GM21526 (cell line): ENCODE data around the gene RPS6KC1.
"Not testable (repeated sequence)": the region's sequence is repeated elsewhere in the genome, so short reads cannot be mapped to it uniquely, and the experiment has no call there.

Source experiments
- ATAC-seq: cut with Tn5 transposase; IDR thresholded peaks from one replicate; pipeline ENCODE4 v1.9.1; 2021; ENCODE audit warnings: moderate library complexity; ENCODE audit not compliant: unreplicated experiment, low FRiP score

Gene RPS6KC1

GRCh38 chr1:213266983-213267772 is 216.1 kb downstream of the RPS6KC1 start:
- ATAC-seq, result peak; percentile 77

- no peak for ATAC-seq
These were observed 217.2 kb downstream of the RPS6KC1 start for GRCh38 chr1:213268221-213268620.

GRCh38 chr1:213269829-213270228 is 218.8 kb downstream of the RPS6KC1 start:
- no peak for ATAC-seq

- no peak for ATAC-seq
These were observed 222.5 kb downstream of the RPS6KC1 start for GRCh38 chr1:213273546-213273945.

GRCh38 chr1:213274140-213274539 is 223.1 kb downstream of the RPS6KC1 start:
- ATAC-seq, result no peak

GRCh38 chr1:213275293-213275692 is 224.3 kb downstream of the RPS6KC1 start:
- ATAC-seq, result no peak

GRCh38 chr1:213276236-213276635 is 225.2 kb downstream of the RPS6KC1 start:
- no peak for ATAC-seq

GRCh38 chr1:213277036-213277435 is 226.0 kb downstream of the RPS6KC1 start:
- ATAC-seq, result no peak

GRCh38 chr1:213279410-213279809 is 228.4 kb downstream of the RPS6KC1 start:
- ATAC-seq, result no peak

- no peak for ATAC-seq
These were observed 230.7 kb downstream of the RPS6KC1 start for GRCh38 chr1:213281640-213282301.

GRCh38 chr1:213284626-213285025 is 233.6 kb downstream of the RPS6KC1 start:
- no peak for ATAC-seq

- ATAC-seq, result no peak
These were observed 235.2 kb downstream of the RPS6KC1 start for GRCh38 chr1:213286235-213286634.

- no peak for ATAC-seq
These were observed 236.9 kb downstream of the RPS6KC1 start for GRCh38 chr1:213287987-213288386.

GRCh38 chr1:213291526-213291925 is 240.5 kb downstream of the RPS6KC1 start:
- ATAC-seq, result no peak

GRCh38 chr1:213292614-213293013 is 241.6 kb downstream of the RPS6KC1 start:
- no peak for ATAC-seq

GRCh38 chr1:213295860-213296259 is 244.8 kb downstream of the RPS6KC1 start:
- no peak for ATAC-seq

- ATAC-seq, result no peak
These were observed 245.5 kb downstream of the RPS6KC1 start for GRCh38 chr1:213296558-213296957.

GRCh38 chr1:213297021-213297420 is 246.0 kb downstream of the RPS6KC1 start:
- no peak for ATAC-seq

GRCh38 chr1:213300433-213300832 is 249.4 kb downstream of the RPS6KC1 start:
- no peak for ATAC-seq

- ATAC-seq, result not testable (repeated sequence)
These were observed 250.5 kb downstream of the RPS6KC1 start for GRCh38 chr1:213301524-213301923.

- no peak for ATAC-seq
These were observed 252.2 kb downstream of the RPS6KC1 start for GRCh38 chr1:213303286-213303685.

GRCh38 chr1:213315571-213315970 is 264.5 kb downstream of the RPS6KC1 start:
- ATAC-seq, result no peak
